NCI-H2171 (cell line): Measurements from ENCODE around the gene RNFT1.
"Not testable (repeated sequence)": the region's sequence is repeated elsewhere in the genome, so short reads cannot be mapped to it uniquely, and the experiment has no call there.

ENCODE experiments used
- DNase-seq: peaks from one replicate; lab custom pipeline; 2025; lab: John Stamatoyannopoulos, UW

RNFT1 gene

GRCh38 chr17:59964482-59965328 lies at the start of gene RNFT1:
Gene RNFT1, minus strand, starts transcription at chr17:59964740. Its CDS starts 77 bp downstream, at chr17:59964663.
- peak; percentile 88 for DNase-seq

- DNase-seq: not testable (repeated sequence)
Measured at GRCh38 chr17:60009326-60009725, 44.8 kb upstream of the RNFT1 start.

GRCh38 chr17:60008377-60008776 lies 43.8 kb upstream of the RNFT1 start:
- DNase-seq: not testable (repeated sequence)

- DNase-seq: no peak
Measured at GRCh38 chr17:60006160-60006559, 41.6 kb upstream of the RNFT1 start.

- DNase-seq: not testable (repeated sequence)
Measured at GRCh38 chr17:60004561-60004960, 40.0 kb upstream of the RNFT1 start.

GRCh38 chr17:60002405-60002804 lies 37.9 kb upstream of the RNFT1 start:
- not testable (repeated sequence) for DNase-seq

GRCh38 chr17:59996608-59997007 lies 32.1 kb upstream of the RNFT1 start:
- DNase-seq: not testable (repeated sequence)

- not testable (repeated sequence) for DNase-seq
Measured at GRCh38 chr17:59975166-59975565, 10.6 kb upstream of the RNFT1 start.

GRCh38 chr17:59973483-59973882 lies 8.9 kb upstream of the RNFT1 start:
- DNase-seq: not testable (repeated sequence)

- no peak for DNase-seq
Measured at GRCh38 chr17:59972778-59973177, 8.2 kb upstream of the RNFT1 start.

- not testable (repeated sequence) for DNase-seq
Measured at GRCh38 chr17:59971771-59972170, 7.2 kb upstream of the RNFT1 start.

GRCh38 chr17:59963738-59964481 lies 630 bp downstream of the RNFT1 start:
- peak; percentile 5 for DNase-seq

GRCh38 chr17:59962739-59963318 lies 1.7 kb downstream of the RNFT1 start:
- no peak for DNase-seq

GRCh38 chr17:59959574-59959973 lies 5.0 kb downstream of the RNFT1 start:
- not testable (repeated sequence) for DNase-seq

GRCh38 chr17:59954856-59955255 lies 9.7 kb downstream of the RNFT1 start:
- DNase-seq: no peak

- DNase-seq: no peak
Measured at GRCh38 chr17:59950049-59950448, 14.5 kb downstream of the RNFT1 start.

- not testable (repeated sequence) for DNase-seq
Measured at GRCh38 chr17:59947310-59947709, 17.2 kb downstream of the RNFT1 start.

- DNase-seq: not testable (repeated sequence)
Measured at GRCh38 chr17:59946433-59946832, 18.1 kb downstream of the RNFT1 start.

GRCh38 chr17:59941131-59941530 lies 23.4 kb downstream of the RNFT1 start:
- DNase-seq: no peak

GRCh38 chr17:59940697-59941096 lies 23.8 kb downstream of the RNFT1 start:
- not testable (repeated sequence) for DNase-seq

GRCh38 chr17:59933317-59933716 lies 31.2 kb downstream of the RNFT1 start:
- DNase-seq: not testable (repeated sequence)

- not testable (repeated sequence) for DNase-seq
Measured at GRCh38 chr17:59930768-59931167, 33.8 kb downstream of the RNFT1 start.
